ENCODE results near the gene DCTN3.

Gene DCTN3

DNA sequence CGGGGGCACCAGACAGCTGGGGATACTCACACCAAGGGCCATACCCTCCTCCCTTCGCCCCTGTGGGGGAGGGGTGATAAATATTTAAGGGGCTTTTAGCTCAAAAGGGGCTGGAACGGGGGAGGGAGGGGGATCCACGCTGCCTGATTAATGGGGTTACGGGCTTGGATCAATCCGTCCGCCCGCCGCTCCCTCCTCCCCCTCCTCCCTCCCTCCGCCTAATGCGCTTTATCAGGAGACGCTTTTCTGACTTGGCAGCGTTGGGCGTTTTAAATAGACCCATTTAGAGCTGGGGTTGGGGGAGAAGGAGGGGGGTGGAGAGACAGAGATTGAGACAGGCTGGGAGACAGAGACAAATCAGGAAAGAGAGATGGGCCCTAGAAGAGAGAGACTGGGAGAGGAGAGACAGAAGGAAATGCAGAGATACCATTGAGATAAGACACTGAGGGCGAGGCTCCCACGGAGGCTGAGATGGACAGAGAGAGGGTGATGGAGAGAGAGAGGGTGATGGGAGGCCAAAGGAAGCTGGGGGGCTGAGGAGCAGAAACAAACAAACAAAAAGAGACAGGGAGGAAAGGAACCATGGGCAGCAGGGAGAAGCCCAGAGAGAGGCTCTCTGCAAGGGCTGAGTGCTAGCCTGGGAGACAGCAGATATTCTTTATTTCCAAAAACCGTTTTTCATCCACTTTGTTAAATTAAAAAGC, 41.0 kb downstream of the DCTN3 start:
- in situ Hi-C loops (cut with HindIII; ENCODE audit: low pct_ligation_motif_present, low pct_unique_long_range_greater_than_20kb, low sequenced_read_pairs), result no loop called here

DNA sequence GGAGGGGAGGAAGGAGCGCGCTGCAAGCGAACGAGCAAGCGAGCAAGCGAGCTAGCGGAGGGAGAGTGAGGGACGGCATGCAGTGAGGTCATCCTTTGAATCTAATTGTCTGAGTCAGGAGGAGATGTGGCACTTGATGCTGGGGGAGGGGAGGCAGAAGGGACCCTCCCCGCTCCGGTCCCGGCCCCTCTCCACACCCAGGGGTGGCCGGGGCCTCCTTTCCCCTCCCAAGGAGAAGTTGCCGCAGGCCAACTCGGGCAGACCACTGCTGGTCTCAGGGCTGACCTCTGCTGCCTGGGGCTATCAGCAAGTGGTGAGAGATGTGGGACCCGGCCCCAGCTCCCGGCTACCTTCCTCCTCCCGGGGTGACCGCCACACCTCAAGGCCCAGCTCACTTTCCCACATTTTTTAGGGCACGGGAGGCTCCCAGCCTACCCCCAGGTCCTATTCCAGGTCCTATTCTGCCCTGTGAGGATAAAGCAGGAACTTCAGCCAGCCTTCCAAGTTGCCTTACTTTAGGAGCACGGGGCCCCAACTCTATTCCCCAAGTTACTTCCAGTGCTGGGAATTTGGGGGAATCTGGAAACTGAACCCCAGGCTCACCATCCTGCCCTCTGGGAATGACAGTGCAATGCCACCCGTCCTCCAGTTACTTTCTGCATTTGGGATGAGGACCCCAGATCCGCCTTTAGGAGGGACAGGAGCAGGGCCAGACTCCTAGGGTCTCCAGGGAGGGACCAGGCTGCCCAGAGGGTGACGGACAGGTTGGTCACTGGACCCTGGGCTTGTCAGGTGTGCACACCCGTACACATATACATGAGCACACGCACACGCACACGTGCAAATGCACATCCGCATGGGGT, 41.8 kb downstream of the DCTN3 start:
- DNase-seq, result peak; percentile 15
- in situ Hi-C loops (cut with HindIII; ENCODE audit: low pct_ligation_motif_present, low pct_unique_long_range_greater_than_20kb, low sequenced_read_pairs), result no loop called here

More for the DNA sequence above, 41.0 kb downstream of the DCTN3 start:
- DNase-seq, result no peak

DNA sequence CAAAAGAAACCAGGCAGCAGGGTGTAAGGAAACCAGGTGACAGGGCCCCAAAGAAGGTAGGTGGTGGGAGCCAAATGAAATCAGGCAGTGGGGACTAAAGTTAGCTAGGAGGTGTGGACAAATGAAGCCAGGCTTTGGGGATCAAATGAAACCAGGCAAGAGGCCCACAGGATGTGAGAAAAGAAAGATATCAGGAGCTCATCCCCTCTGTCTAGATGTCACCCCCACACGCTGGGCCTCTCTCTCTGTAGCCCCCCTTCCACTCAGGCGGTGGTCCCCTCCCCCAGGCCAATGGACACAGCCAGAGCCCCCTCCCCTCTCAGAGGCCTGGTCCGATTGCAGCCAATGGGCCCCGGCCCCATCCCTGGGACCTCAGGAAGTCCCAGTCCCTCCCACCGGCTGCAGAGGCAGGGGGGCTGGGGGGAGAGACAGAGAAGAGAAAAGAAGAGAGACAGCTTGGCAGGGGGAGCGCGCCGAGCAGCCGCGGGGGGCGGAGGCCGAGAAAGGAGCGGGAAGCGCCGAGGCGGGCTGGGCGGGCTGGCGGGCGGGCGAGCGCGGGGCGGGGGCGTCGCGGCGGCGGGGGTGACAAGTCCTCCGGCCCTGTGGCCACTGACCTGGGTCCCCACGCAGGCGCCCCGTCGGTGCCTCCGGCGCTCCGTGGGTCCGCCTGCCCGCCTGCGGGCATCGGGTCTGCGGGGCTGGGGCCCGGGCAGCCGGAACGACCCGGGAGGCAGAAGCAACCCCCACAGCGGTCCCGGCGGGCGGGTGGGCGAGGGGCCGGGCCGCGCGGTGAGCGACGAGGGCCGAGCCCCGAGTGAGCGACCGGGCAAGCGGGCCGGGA, 42.7 kb downstream of the DCTN3 start:
- in situ Hi-C loops (cut with HindIII; ENCODE audit: low pct_ligation_motif_present, low pct_unique_long_range_greater_than_20kb, low sequenced_read_pairs), result no loop called here
- no peak for DNase-seq

DNA sequence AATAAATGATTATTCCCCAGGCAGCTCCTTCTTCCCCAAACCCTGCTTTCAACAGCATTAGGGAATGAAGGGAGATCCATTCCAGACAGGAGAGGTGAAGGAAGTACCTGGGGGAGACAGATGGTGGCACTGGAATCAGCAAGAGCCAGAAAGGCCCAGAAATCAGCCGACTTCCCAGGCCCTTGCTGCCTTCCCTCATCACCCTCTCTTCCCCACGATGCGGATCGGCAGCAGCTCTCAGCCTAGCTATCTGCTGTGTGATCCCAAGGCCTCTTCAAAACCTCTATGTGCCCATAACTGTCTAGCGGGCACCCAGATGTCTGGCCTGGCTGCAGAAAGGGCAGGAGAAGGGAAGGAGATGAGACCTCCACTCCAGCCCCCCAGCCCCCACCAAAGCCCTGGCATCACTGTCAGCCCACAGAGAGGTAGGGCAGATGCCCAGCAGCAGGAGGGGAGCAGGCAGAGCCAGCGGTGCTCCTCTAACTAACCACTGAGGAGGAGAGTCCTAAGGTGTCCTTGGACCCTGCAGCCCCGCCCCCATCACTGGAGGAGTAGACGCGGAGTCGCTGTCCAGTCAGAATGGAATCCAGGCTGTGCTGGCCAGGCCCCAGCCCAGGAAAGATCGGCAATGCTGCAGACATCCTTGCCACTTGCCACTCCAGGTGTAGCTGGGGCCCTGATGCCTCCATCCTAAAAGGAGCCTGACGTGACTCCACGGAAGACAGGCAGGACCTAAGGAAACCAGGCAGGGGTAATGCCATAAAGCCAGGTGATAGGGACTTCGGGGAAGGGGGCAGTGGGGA, 43.5 kb downstream of the DCTN3 start:
- DNase-seq, result no peak
- in situ Hi-C loops (cut with HindIII; ENCODE audit: low pct_ligation_motif_present, low pct_unique_long_range_greater_than_20kb, low sequenced_read_pairs), result no loop called here

- no peak for DNase-seq
- in situ Hi-C loops (cut with HindIII; ENCODE audit: low pct_ligation_motif_present, low pct_unique_long_range_greater_than_20kb, low sequenced_read_pairs), result no loop called here
Observed at GRCh38 chr9:34575862-34576596, 44.3 kb downstream of the DCTN3 start.

GRCh38 chr9:34575241-34575640, 45.1 kb downstream of the DCTN3 start:
- in situ Hi-C loops (cut with HindIII; ENCODE audit: low pct_ligation_motif_present, low pct_unique_long_range_greater_than_20kb, low sequenced_read_pairs), result no loop called here
- DNase-seq, result no peak

DNA sequence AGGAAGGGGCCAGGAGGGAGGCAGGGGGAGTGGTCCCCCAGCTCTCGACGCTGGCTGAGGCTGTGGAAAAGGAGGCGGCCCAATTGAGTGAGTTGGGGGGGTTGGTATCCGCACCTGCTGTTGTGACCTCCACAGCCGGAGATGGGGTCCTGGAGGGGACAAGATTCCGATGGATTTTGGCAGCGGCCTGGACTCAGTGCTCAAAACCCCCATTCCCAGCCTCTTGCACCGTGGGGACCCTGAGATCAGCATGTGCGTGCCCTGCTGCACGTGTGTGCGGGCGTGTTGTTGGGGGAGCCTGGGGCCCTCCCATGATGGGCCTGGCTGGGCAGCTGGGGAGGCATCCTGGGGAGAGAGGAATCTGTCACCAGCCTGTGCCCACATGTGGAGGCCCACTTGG, 45.7 kb downstream of the DCTN3 start:
- in situ Hi-C loops (cut with HindIII; ENCODE audit: low pct_ligation_motif_present, low pct_unique_long_range_greater_than_20kb, low sequenced_read_pairs), result no loop called here
- DNase-seq, result no peak

GRCh38 chr9:34573599-34574325, 46.5 kb downstream of the DCTN3 start:
- in situ Hi-C loops (cut with HindIII; ENCODE audit: low pct_ligation_motif_present, low pct_unique_long_range_greater_than_20kb, low sequenced_read_pairs), result no loop called here

GRCh38 chr9:34572628-34573027, 47.7 kb downstream of the DCTN3 start:
- in situ Hi-C loops (cut with HindIII; ENCODE audit: low pct_ligation_motif_present, low pct_unique_long_range_greater_than_20kb, low sequenced_read_pairs), result no loop called here
- DNase-seq, result no peak

More at GRCh38 chr9:34573599-34574325, 46.5 kb downstream of the DCTN3 start:
- DNase-seq, result no peak

DNA sequence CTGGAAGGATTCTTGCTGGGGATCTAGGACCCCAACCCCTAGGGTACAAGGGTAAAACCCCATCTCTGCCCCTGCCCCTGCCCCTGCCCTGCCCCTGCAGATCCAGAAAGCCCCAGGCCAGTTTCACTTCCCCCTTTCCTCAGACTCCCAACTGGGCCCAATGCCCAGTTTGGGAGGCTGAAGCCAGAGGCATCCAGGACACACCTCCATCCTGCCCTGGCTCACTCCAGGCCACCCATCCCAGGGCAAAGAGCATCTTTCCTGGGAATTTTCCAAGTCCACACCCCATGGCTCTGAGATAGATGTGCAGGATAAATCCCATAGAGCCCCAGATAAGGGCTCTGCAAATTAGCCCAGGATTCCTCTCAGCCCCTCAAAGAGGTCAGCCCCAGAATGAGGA, 48.2 kb downstream of the DCTN3 start:
- no peak for DNase-seq

DNA sequence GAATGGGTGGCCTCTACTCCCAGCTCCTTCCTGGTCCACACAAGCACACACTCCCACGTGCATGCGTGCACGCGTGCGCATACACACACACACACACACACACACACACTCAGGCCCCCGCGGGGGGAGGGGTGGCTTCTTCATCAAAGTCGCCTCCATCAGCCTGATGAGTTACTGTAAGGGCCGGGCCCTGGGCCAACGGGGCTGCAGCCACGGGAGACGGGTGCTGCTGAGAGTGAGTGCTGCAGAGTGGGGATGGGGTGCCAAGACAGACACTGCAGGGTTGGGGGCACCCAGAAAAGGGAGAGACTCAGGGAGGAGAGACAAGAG, 48.8 kb downstream of the DCTN3 start:
- in situ Hi-C loops (cut with HindIII; ENCODE audit: low pct_ligation_motif_present, low pct_unique_long_range_greater_than_20kb, low sequenced_read_pairs), result no loop called here
- no peak for DNase-seq

More for the DNA sequence above, 48.2 kb downstream of the DCTN3 start:
- in situ Hi-C loops (cut with HindIII; ENCODE audit: low pct_ligation_motif_present, low pct_unique_long_range_greater_than_20kb, low sequenced_read_pairs), result no loop called here

DNA sequence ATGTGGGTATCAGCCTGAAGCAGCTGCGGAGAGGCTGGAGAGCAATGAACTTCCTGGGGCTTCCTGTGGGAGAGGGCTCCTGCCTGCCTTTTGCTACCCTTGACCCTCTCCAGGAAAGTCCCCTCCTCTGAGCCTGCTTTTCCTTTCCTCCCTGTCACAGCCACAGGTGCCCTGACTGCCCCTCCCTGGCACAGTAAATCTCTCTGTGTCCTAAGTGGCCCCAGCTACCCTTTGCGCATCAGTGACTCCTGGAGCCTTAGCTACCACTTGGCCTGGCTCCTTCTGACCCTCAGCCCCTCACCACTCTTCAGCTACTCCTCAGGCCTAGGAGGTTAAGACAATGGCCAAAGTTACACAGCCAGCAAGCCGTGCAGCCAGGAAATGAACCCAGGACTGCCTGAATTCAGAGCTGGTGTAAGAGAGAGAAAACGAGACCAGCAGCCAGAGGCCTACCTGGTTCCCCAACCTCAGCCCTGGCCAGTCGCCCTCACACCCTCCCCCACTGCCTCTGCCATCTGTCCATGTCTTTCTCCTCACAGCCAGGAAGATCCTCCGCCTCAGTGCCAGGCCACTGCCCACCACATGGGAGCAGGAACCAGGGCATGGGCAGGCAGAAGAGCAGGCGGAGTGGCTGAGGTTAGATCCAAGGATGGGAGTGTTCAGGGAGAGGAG, 49.4 kb downstream of the DCTN3 start:
- in situ Hi-C loops (cut with HindIII; ENCODE audit: low pct_ligation_motif_present, low pct_unique_long_range_greater_than_20kb, low sequenced_read_pairs), result no loop called here
- no peak for DNase-seq

GRCh38 chr9:34570376-34570775, 49.9 kb downstream of the DCTN3 start:
- DNase-seq, result no peak
- in situ Hi-C loops (cut with HindIII; ENCODE audit: low pct_ligation_motif_present, low pct_unique_long_range_greater_than_20kb, low sequenced_read_pairs), result no loop called here

- in situ Hi-C loops (cut with HindIII; ENCODE audit: low pct_ligation_motif_present, low pct_unique_long_range_greater_than_20kb, low sequenced_read_pairs), result no loop called here
- DNase-seq, result no peak
Observed at GRCh38 chr9:34568774-34569173, 51.5 kb downstream of the DCTN3 start.

DNA sequence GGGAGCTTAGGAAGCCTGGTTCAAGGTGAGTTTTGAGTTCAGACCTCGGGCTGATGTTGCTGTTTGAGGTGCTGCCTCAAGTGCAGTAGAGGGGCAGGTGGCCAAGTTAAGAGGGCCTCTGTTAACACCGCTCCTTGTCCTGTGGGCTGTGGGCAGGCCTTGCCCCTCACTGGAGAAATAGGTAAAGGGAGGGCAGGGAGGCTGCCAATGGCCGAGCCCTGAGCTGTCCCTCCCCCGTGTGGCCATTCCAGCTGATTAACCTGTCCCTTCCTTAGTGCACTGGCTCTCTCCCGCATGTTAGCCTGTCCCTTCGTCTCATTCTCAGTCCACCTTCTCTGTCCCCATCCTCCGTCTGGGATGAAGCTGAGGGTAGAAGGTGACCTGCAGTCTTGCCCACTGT, 52.2 kb downstream of the DCTN3 start:
- DNase-seq, result no peak
- in situ Hi-C loops (cut with HindIII; ENCODE audit: low pct_ligation_motif_present, low pct_unique_long_range_greater_than_20kb, low sequenced_read_pairs), result no loop called here

DNA sequence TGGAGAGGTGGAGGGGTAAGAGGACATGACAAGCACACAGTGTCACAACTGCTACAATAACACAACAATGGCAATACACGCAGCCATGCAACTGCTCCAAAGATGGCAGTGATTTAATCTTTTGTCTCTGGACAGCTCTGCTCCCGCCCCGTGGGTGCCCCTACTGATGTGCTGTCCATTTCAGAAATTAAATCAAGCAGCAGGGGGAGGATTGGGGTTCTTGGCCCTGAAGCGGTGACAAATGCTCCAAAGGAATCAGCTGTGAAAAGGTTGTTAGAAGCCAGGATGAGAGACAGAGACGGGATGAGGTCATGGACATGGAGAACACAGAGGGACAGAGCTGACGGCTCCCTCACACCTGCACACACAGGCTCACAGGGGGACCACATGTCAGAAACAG, 53.3 kb downstream of the DCTN3 start:
- in situ Hi-C loops (cut with HindIII; ENCODE audit: low pct_ligation_motif_present, low pct_unique_long_range_greater_than_20kb, low sequenced_read_pairs), result no loop called here
- no peak for DNase-seq

DNA sequence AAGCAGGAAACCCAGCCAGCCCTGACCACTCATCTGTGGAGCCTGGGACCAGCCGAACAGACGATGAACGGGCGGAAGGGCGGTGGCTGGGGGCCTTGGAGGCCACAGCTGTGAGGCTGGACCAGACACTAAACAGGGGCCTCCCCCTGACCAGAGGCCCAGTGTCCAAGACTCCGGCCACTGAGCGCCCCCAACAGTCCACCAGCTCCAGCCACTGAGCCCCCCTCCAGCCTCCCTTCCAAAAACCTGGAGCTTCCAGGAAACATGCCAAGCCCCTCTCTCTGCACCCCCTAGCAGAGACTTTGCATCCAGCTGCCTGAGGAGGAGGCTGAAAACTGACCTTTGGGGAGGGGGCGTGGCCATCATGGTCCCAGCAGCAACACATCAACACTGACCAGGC, 54.0 kb downstream of the DCTN3 start:
- in situ Hi-C loops (cut with HindIII; ENCODE audit: low pct_ligation_motif_present, low pct_unique_long_range_greater_than_20kb, low sequenced_read_pairs), result no loop called here
- DNase-seq, result no peak

Data from ACHN (cell line).